ENCODE data around the gene ASMTL. TPM values are rescaled to one million over a fixed set of nuclear protein-coding genes. Genes with fewer than 3 reads are reported as not detected.

ASMTL gene
- total RNA-seq, 2 donors from 2014 or later: 30.8 to 43.5 TPM

DNA sequence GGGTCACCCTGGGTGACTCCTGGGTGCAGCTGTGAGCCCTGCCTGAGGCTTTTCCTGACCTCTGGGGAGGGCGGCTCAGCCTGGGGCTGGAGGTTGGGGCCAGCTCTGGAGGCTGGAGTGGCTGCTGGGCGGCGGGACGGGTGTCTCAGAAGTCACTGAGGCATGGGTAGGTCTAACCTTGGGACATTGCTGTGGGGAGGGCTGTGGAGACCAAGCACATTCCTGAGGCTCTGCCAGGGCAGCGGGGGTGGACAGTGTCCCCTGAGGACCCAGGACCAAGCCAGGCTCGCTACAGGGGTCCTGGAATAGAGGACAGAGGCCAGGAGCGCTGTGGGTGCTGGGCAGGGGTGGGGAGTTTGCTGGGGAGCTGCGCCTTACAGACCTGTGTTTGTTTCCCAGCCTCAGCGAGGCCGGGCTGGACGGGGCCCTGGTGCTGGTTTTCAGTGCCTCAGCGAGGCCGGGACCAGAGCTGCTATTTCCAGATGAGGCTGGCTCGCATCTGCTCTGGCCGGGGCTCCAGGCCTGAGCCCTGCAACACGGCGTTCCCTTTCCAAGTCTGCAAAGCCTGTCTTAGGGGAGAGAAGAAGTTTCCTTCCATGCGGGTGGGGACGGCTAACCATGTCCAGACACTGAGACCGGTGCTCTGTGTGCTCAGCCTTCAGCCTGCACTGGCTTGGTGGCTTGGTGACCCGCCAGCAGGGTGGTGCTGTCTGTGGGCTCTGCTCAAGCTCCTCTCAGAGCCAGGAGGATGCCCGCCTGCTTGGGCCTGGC lies 57.8 kb downstream of the ASMTL start:
- H3K9me3 ChIP-seq: no peaks in the 10 kb centered on the region
- ATAC-seq (ENCODE audit: insufficient number of reproducible peaks, low FRiP score, low read depth) (no peak), DNase-seq (ENCODE audit: low spot score) (no peak)
- no peak overlapping the region for H3K4me3 ChIP-seq
- no peak for TF ChIP-seq CTCF (IDR thresholded peaks at IDR 0.05)
- H3K36me3 ChIP-seq: peaks cover 4% of the 10 kb centered on the region
- peak overlapping the region in 1 of 2 donors; percentile 55 for H3K27ac ChIP-seq
- H3K4me1 ChIP-seq (ENCODE audit: control insufficient read depth in 1 of 2, low read depth in 2 of 2): peaks cover 13 to 31% of the 10 kb centered on the region in 2 donors
- H3K27me3 ChIP-seq (replicated peaks; ENCODE audit: insufficient read depth): no peaks in the 10 kb centered on the region

GRCh38 chrX:1393871-1394615 lies 58.7 kb downstream of the ASMTL start:
- TF ChIP-seq CTCF (IDR thresholded peaks at IDR 0.05): no peak
- no peak for DNase-seq (ENCODE audit: low spot score)
- ATAC-seq (ENCODE audit: insufficient number of reproducible peaks, low FRiP score, low read depth): no peak
- peak overlapping the region in 1 of 2 donors; percentile 55 for H3K27ac ChIP-seq
- no peak overlapping the region for H3K4me3 ChIP-seq
- H3K9me3 ChIP-seq: no peaks in the 10 kb centered on the region
- no peaks in the 10 kb centered on the region for H3K27me3 ChIP-seq (replicated peaks; ENCODE audit: insufficient read depth)
- H3K4me1 ChIP-seq (ENCODE audit: control insufficient read depth in 1 of 2, low read depth in 2 of 2): peaks cover 14 to 36% of the 10 kb centered on the region in 2 donors
- peaks cover 13% of the 10 kb centered on the region for H3K36me3 ChIP-seq

DNA sequence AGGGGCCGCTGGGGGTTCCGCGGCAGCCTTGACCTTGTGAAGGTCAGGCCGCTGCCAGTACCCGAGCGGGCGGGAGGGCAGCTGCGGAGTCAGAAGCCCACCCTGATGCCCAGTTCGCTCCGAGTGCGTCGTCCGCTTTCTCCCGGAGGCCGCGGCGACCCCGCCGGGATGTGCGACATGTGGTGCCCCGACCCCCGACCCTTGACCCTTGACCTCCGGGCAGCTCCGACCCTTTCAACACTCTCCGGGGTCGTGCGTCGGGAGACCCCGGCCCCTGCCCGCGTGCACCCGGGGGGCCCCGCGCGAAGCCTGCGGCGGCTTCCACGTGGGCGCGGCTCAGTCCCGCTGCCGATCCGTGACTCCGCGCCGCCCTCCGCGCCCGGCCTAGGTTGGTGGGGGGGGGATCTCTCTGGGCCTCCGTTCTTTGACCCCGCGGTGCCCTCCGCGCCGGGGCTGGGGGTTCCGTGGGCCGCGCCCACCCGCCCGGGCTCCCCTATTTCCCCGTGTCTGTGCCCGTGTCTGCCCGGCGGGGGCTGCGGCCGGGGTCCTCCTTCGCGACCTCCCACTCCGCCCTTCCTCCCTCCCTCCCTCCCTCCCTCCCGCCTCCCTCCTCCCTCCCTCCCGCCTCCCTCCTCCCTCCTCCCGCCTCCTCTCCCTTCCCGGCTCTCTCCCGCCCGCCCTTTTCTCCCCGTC lies 60.2 kb downstream of the ASMTL start:
- DNase-seq (ENCODE audit: low spot score) (no peak), ATAC-seq (ENCODE audit: insufficient number of reproducible peaks, low FRiP score, low read depth) (peak; percentile 46)
- TF ChIP-seq CTCF (IDR thresholded peaks at IDR 0.05): no peak
- Histone ChIP-seq H3K27ac (peak overlapping the region; percentile 94 to 95), H3K4me3 (peak overlapping the region; percentile 93), H3K27me3 (replicated peaks; ENCODE audit: insufficient read depth) (no peaks in the 10 kb centered on the region), H3K9me3 (no peaks in the 10 kb centered on the region), H3K4me1 (ENCODE audit: control insufficient read depth in 1 of 2, low read depth in 2 of 2) (peaks cover 17 to 38% of the 10 kb centered on the region in 2 donors), H3K36me3 (peaks cover 28% of the 10 kb centered on the region)

DNA sequence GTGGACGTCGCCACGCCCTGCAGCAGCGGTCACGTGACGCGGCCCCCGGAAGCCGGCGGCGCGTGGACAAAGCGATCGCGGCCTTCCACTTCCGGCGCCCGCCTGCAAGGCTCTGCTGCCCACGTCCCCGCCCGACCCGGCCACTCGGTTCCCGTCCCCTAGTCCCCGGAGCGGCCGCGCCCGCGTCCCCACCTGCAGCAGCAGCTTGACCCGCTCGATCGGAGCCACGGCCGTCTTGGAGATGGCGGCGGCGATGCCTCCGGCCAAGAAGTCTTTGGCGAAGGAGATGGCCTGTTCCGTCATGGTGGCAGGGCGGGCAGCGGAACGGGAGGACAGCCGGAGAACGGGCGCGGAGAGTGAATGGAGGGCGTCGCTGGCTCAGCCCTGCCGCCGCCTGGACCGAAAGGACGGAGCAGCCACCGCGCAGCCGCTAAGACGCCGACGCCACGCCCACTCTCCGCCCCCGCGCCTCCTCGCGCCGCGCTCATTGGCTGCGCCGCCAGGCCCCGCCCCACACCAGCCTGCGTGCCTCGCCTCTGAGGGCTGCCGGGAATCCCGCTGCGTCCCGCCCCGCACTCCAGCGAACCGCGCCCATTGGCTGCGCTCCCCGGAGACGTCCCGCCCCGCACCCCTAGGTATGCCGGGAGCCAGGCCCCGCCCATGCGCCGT lies 60.9 kb downstream of the ASMTL start, which contains the start of gene SLC25A6:
TSS of gene SLC25A6 (minus strand) at position 407 of the 669 bp plus-strand sequence. CDS start at position 303, 104 bp downstream.
- Histone ChIP-seq H3K9me3 (no peaks in the 10 kb centered on the region), H3K36me3 (peaks cover 35% of the 10 kb centered on the region), H3K27ac (peak within 1 kb of the TSS; percentile 94 to 99), H3K4me1 (ENCODE audit: control insufficient read depth in 1 of 2, low read depth in 2 of 2) (peaks cover 17 to 38% of the 10 kb centered on the region in 2 donors), H3K27me3 (replicated peaks; ENCODE audit: insufficient read depth) (no peaks in the 10 kb centered on the region), H3K4me3 (peak within 1 kb of the TSS; percentile 93)
- ATAC-seq (ENCODE audit: insufficient number of reproducible peaks, low FRiP score, low read depth) (peak; percentile 90), DNase-seq (ENCODE audit: low spot score) (peak; percentile 89)
- no peak for TF ChIP-seq CTCF (IDR thresholded peaks at IDR 0.05)

All from thoracic aorta (tissue), 2 donors.